GM23248 (cell line): ENCODE results near the gene CMSS1. TPM values are rescaled to one million over a fixed set of nuclear protein-coding genes. Genes with fewer than 3 reads are reported as not detected.

ENCODE experiments used
- DNase-seq: peaks from one replicate; pipeline ENCODE4 v3.0.0-alpha.2; 2015
- H2AFZ ChIP-seq: fragments of 200-600 bp; sonication (generic); 2 replicates; pipeline ENCODE4 v1.6.1; 2016; ENCODE audit warnings: antibody characterized with exemption
- H3F3A ChIP-seq: fragments of 200-600 bp; sonication (generic); 2 replicates; pipeline ENCODE4 v1.6.1; 2016; ENCODE audit warnings: mild to moderate bottlenecking, antibody characterized with exemption, mixed run types; ENCODE audit not compliant: insufficient read depth
- H3K27ac ChIP-seq: fragments of 200-600 bp; sonication (generic); 2 replicates; pipeline ENCODE4 v1.5.1; 2016; ENCODE audit warnings: mild to moderate bottlenecking
- H3K27me3 ChIP-seq: fragments of 200-600 bp; sonication (generic); replicated peaks from 2 replicates; pipeline ENCODE4 v1.6.1; 2016; ENCODE audit warnings: mild to moderate bottlenecking; ENCODE audit not compliant: insufficient read depth
- H3K36me3 ChIP-seq: fragments of 200-600 bp; sonication (generic); 2 replicates; pipeline ENCODE4 v1.6.1; 2016; ENCODE audit warnings: low read depth, mild to moderate bottlenecking
- H3K4me1 ChIP-seq: fragments of 200-600 bp; sonication (generic); 2 replicates; pipeline ENCODE4 v1.6.1; 2016; ENCODE audit warnings: mild to moderate bottlenecking; ENCODE audit not compliant: insufficient read depth
- H3K4me2 ChIP-seq: fragments of 200-600 bp; sonication (generic); one replicate; pipeline ENCODE4 v1.6.1; 2016; ENCODE audit warnings: mild to moderate bottlenecking; ENCODE audit not compliant: unreplicated experiment
- H3K4me3 ChIP-seq: fragments of 200-600 bp; sonication (generic); 2 replicates; pipeline ENCODE4 v1.5.1; 2016; ENCODE audit warnings: mild to moderate bottlenecking
- H3K79me2 ChIP-seq: fragments of 200-600 bp; sonication (generic); 2 replicates; pipeline ENCODE4 v1.6.1; 2016; ENCODE audit warnings: mild to moderate bottlenecking; ENCODE audit not compliant: insufficient read depth
- H3K9ac ChIP-seq: fragments of 200-600 bp; sonication (generic); 2 replicates; pipeline ENCODE4 v1.6.1; 2016; ENCODE audit warnings: mild to moderate bottlenecking
- H3K9me2 ChIP-seq: fragments of 200-600 bp; sonication (generic); 2 replicates; pipeline ENCODE4 v1.6.1; 2016; ENCODE audit warnings: mixed run types, mild to moderate bottlenecking, moderate library complexity; ENCODE audit not compliant: insufficient read depth
- H3K9me3 ChIP-seq: fragments of 200-600 bp; sonication (generic); one replicate; pipeline ENCODE4 v1.6.1; 2017; ENCODE audit warnings: low read depth
- H4K20me1 ChIP-seq: fragments of 200-600 bp; sonication (generic); 2 replicates; pipeline ENCODE4 v1.6.0; 2016; ENCODE audit not compliant: insufficient read depth
- EZH2 ChIP-seq: fragments of 200-600 bp; sonication (generic); IDR thresholded peaks from 2 replicates; pipeline ENCODE4 v1.6.1; 2018; ENCODE audit warnings: antibody characterized with exemption, mild to moderate bottlenecking; ENCODE audit not compliant: insufficient read depth, poor library complexity, severe bottlenecking
- EZH2phosphoT487 ChIP-seq: fragments of 200-600 bp; sonication (generic); IDR thresholded peaks from 2 replicates; pipeline ENCODE4 v1.6.1; 2018; ENCODE audit warnings: antibody characterized with exemption, moderate library complexity, mild to moderate bottlenecking, low read depth; ENCODE audit not compliant: insufficient read depth
- WGBS, 2 experiments: methylation state at CpG; one replicate each; pipeline ENCODE4 v1.1.6; 2015 to 2017; ENCODE audit warnings: low lambda C conversion rate in 2 of 2, low coverage in 1 of 2; ENCODE audit errors: missing lambda C conversion rate in 2 of 2; 5-methylcytosine and 5-hydroxymethylcytosine counted together
- in situ Hi-C: fragments of 300-500 bp; cut with MboI; formaldehyde crosslinking; loops from 2 replicates; pipeline ENCODE4 v1.15.0; 2020
- polyA plus RNA-seq: library from polyadenylated mRNA; unstranded; fragments of >200 nt; fragmentation: Nextera tagmentation; extraction: Ambion mirVana; gene quantifications from 2 replicates; pipeline ENCODE4 v1.2.1, GENCODE V29; 2016
- total RNA-seq: library from RNA; depleted of rRNA; stranded (reverse); fragments of >200 nt; shearing (Covaris generic); gene quantifications from 2 replicates; pipeline ENCODE4 v1.2.3, GENCODE V29; 2014

CMSS1 gene
- total and polyA plus RNA-seq, 2 experiments from 2014 or later: 17.2 to 26.6 TPM

DNA sequence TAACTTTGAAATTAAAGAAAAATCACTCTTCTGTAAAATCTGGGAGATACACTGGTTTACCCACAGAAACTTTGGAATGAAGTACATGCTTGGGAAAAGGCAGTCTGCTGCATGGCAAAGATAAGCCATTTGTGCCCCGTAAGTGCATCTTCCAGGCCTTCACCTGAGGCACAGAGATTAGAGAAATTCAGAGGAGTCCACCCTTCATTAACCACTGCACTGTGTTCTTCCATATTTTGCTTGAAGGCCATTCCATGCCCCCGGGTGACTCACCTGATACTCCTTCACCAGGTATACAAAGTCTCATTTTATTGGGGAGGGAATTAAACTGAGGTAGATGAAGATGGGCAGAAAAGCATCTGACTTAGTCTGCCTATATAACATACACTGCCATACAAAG, 53.0 kb downstream of the CMSS1 start:
- H3F3A ChIP-seq: peaks cover 90% of the 10 kb centered on the region
- H3K36me3 ChIP-seq: peaks cover 42% of the 10 kb centered on the region
- peak overlapping the region; percentile 97 for H3K4me2 ChIP-seq
- H3K9me3 ChIP-seq: no peaks in the 10 kb centered on the region
- no peak overlapping the region for H3K27ac ChIP-seq
- H3K27me3 ChIP-seq: no peaks in the 10 kb centered on the region
- H3K9ac ChIP-seq: no peak overlapping the region
- WGBS, 2 experiments: 68 to 73% methylated on average over 2 of the region's 2 CpGs
- H3K9me2 ChIP-seq: no peaks in the 10 kb centered on the region
- H3K79me2 ChIP-seq: peaks cover 100% of the 10 kb centered on the region
- H3K4me3 ChIP-seq: no peak overlapping the region
- no peak for TF ChIP-seq EZH2
- TF ChIP-seq EZH2phosphoT487: no peak
- in situ Hi-C loops: no loop called here
- H2AFZ ChIP-seq: no peak overlapping the region
- 0 out of 2 replicates have a peak, but pooled peaks cover 3% of the 10 kb centered on the region for H4K20me1 ChIP-seq
- H3K4me1 ChIP-seq: peaks cover 79% of the 10 kb centered on the region
- no peak for DNase-seq

GRCh38 chr3:99871231-99872045, 53.8 kb downstream of the CMSS1 start:
- DNase-seq: peak; percentile 50
- 36 to 43% methylated on average over 4 of the region's 4 CpGs for WGBS, 2 experiments
- no peaks in the 10 kb centered on the region for H3K9me3 ChIP-seq
- peaks cover 72% of the 10 kb centered on the region for H3K4me1 ChIP-seq
- H3K4me2 ChIP-seq: peak overlapping the region; percentile 97
- peaks cover 39% of the 10 kb centered on the region for H3K36me3 ChIP-seq
- peak overlapping the region; percentile 95 for H3K4me3 ChIP-seq
- H3K9ac ChIP-seq: peak overlapping the region; percentile 98
- H3K27ac ChIP-seq: peak overlapping the region; percentile 5; the same call in 1 of the 2 replicates
- no peak for TF ChIP-seq EZH2
- TF ChIP-seq EZH2phosphoT487: no peak
- 0 out of 2 replicates have a peak, but pooled peaks cover 3% of the 10 kb centered on the region for H4K20me1 ChIP-seq
- H2AFZ ChIP-seq: no peak overlapping the region
- no peaks in the 10 kb centered on the region for H3K27me3 ChIP-seq
- in situ Hi-C loops: no loop called here
- H3K79me2 ChIP-seq: peaks cover 100% of the 10 kb centered on the region
- no peaks in the 10 kb centered on the region for H3K9me2 ChIP-seq
- H3F3A ChIP-seq: peaks cover 86% of the 10 kb centered on the region

DNA sequence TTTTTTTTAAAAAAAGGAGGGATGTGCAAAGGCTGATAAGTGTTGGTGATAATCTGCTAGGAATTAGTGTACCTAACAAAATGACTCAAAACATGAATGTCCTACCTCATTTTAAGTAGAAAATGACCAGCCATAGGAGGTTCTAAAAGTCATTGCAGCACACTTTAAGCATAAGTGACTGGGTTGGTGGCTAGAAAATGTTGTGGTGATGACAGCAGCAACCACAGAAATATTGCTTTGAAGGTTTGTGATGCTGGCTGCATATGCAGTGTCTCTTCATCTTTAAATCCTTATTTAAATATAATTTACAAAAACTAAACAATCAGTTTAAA, 55.2 kb downstream of the CMSS1 start:
- peaks cover 95% of the 10 kb centered on the region for H3K79me2 ChIP-seq
- H3K4me2 ChIP-seq: peak overlapping the region; percentile 97
- no peaks in the 10 kb centered on the region for H3K9me2 ChIP-seq
- 0 out of 2 replicates have a peak, but pooled peaks cover 3% of the 10 kb centered on the region for H4K20me1 ChIP-seq
- no peaks in the 10 kb centered on the region for H3K9me3 ChIP-seq
- peak overlapping the region; percentile 98 for H3K9ac ChIP-seq
- in situ Hi-C loops: no loop called here
- peaks cover 25% of the 10 kb centered on the region for H3K36me3 ChIP-seq
- peak overlapping the region; percentile 91 for H3K27ac ChIP-seq
- H3F3A ChIP-seq: peaks cover 86% of the 10 kb centered on the region
- H3K4me1 ChIP-seq: peaks cover 71% of the 10 kb centered on the region
- H3K4me3 ChIP-seq: peak overlapping the region; percentile 95
- DNase-seq: peak; percentile 37
- TF ChIP-seq EZH2phosphoT487: no peak
- no peak for TF ChIP-seq EZH2
- H2AFZ ChIP-seq: no peak overlapping the region
- H3K27me3 ChIP-seq: no peaks in the 10 kb centered on the region

DNA sequence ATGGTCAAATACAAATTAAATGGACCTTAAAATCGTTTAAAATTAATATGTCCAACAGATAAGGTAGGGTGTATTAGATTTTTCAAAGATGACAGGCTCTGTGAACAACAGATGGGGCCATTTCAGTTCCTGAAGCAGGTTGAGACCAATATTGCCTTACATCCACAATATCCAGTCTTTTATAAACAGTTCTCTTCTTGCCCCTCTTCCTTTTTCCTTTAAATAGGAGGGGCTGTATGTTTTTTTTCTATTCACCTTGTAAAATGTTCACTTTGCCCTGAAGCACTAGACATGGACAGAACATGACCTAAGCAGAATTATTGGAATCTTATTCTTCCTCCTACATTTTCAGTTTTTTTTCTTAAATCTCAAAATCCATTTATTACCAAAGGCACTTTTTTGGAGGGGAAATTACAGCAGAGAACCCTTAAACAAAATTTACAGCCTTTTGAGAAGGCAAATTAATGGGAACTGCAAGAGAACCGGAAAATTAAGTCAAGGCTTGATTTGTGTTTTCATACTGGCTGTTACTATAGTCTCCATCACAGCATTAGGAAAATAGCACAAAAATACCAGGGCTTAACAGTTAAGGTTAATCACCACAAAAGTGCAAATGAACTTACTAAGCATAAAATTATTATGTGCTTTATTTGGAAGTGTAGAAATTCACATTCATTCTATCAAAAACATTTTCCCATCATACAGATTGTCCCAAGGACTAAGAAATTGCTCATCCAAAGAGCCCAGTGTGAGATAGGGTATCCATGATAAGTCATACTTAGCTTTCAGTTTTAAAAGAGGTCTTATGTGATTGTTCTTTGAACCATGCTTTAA, 55.8 kb downstream of the CMSS1 start:
- DNase-seq: peak; percentile 44
- no peaks in the 10 kb centered on the region for H3K27me3 ChIP-seq
- peaks cover 2% of the 10 kb centered on the region; the same call in 1 of the 2 replicates for H3K9me2 ChIP-seq
- H3K36me3 ChIP-seq: peaks cover 23% of the 10 kb centered on the region
- TF ChIP-seq EZH2phosphoT487 (no peak), EZH2 (no peak)
- H3K4me3 ChIP-seq: peak overlapping the region; percentile 95
- H3F3A ChIP-seq: peaks cover 84% of the 10 kb centered on the region
- no peak overlapping the region for H2AFZ ChIP-seq
- peaks cover 92% of the 10 kb centered on the region for H3K79me2 ChIP-seq
- H3K4me1 ChIP-seq: peaks cover 70% of the 10 kb centered on the region
- peak overlapping the region; percentile 91 for H3K27ac ChIP-seq
- 0 out of 2 replicates have a peak, but pooled peaks cover 3% of the 10 kb centered on the region for H4K20me1 ChIP-seq
- peak overlapping the region; percentile 98 for H3K9ac ChIP-seq
- in situ Hi-C loops: no loop called here
- peak overlapping the region; percentile 97 for H3K4me2 ChIP-seq
- 0 to 2% methylated on average over 2 of the region's 2 CpGs for WGBS, 2 experiments
- no peaks in the 10 kb centered on the region for H3K9me3 ChIP-seq
